NCI-H146 treated with DMSO at 0.1 percent for 48 hours (cell line): ENCODE data around the gene BCAM.
A peak's percentile ranks its signal among the peaks of the same experiment; 100 is the strongest.
"Not testable (repeated sequence)": the region's sequence is repeated elsewhere in the genome, so short reads cannot be mapped to it uniquely, and the experiment has no call there.

ENCODE experiments used
- DNase-seq: peaks from one replicate; lab custom pipeline; 2025; ENCODE audit not compliant: unreplicated experiment; lab: John Stamatoyannopoulos, UW

Gene BCAM

GRCh38 chr19:44814517-44814916, 5.6 kb downstream of the BCAM start:
- no peak for DNase-seq

GRCh38 chr19:44816301-44816700, 7.4 kb downstream of the BCAM start:
- DNase-seq = no peak

- DNase-seq = no peak
Observed at GRCh38 chr19:44817725-44818465, 9.0 kb downstream of the BCAM start.

GRCh38 chr19:44818466-44819031, 9.6 kb downstream of the BCAM start:
- no peak for DNase-seq

GRCh38 chr19:44819246-44819832, 10.4 kb downstream of the BCAM start:
- DNase-seq = no peak

GRCh38 chr19:44820648-44821609, 12.0 kb downstream of the BCAM start:
- DNase-seq = no peak

- DNase-seq = no peak
Observed at GRCh38 chr19:44822177-44822576, 13.3 kb downstream of the BCAM start.

- DNase-seq = no peak
Observed at GRCh38 chr19:44822670-44823372, 13.9 kb downstream of the BCAM start.

GRCh38 chr19:44823373-44823698, 14.4 kb downstream of the BCAM start:
- no peak for DNase-seq

GRCh38 chr19:44824761-44825160, 15.9 kb downstream of the BCAM start:
- DNase-seq = peak; percentile 72

GRCh38 chr19:44832875-44833274, 24.0 kb downstream of the BCAM start:
- not testable (repeated sequence) for DNase-seq

- not testable (repeated sequence) for DNase-seq
Observed at GRCh38 chr19:44834399-44834798, 25.5 kb downstream of the BCAM start.

GRCh38 chr19:44839276-44839675, 30.4 kb downstream of the BCAM start:
- no peak for DNase-seq

GRCh38 chr19:44840811-44841210, 31.9 kb downstream of the BCAM start:
- no peak for DNase-seq

- DNase-seq = no peak
Observed at GRCh38 chr19:44841231-44841630, 32.3 kb downstream of the BCAM start.

GRCh38 chr19:44845286-44845611, 36.3 kb downstream of the BCAM start:
- no peak for DNase-seq

GRCh38 chr19:44845612-44846454, 36.9 kb downstream of the BCAM start, which contains the start of gene NECTIN2:
Gene NECTIN2, plus strand, starts transcription at chr19:44846297. Its CDS starts 229 bp downstream, at chr19:44846526.
- peak; percentile 98 for DNase-seq

- no peak for DNase-seq
Observed at GRCh38 chr19:44846455-44847143, 37.7 kb downstream of the BCAM start.
